CD1c-positive myeloid dendritic cell (primary cell): ENCODE results near the gene FATE1.

ENCODE experiments used
- DNase-seq: peaks from one replicate; pipeline ENCODE4 v3.0.0-alpha.2; 2016; ENCODE audit errors: extremely low spot score

FATE1 gene

DNA sequence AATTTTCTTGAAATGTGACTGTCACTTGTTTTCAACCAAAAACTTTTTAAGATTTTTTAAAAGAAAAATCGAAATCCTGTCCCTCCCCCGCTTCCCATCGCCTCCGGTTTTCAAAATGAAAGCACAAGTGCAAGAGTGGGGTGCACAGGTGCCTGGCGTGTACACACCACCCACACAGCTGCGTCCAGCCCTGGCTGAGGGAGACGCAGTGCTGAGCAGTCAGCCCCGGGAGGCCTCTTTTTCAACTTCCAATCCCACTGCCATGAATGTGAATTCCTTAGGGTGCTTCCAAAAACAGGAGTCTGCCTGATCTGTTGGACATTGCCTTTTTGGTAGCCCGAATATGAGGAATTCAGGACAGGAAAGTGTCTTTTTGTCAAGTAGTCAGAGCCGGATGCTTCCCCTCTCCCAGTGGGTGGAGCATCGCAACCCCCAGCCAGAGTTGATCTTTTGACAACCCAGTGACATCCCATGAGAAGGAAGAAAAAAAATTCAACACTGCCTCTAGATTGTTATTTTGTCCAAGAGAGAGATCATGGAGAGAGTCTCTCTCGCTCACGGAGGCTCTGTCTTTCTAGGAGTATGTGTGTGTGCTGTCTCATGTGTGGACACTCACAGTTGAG lies 11.7 kb upstream of the FATE1 start:
- no peak for DNase-seq

DNA sequence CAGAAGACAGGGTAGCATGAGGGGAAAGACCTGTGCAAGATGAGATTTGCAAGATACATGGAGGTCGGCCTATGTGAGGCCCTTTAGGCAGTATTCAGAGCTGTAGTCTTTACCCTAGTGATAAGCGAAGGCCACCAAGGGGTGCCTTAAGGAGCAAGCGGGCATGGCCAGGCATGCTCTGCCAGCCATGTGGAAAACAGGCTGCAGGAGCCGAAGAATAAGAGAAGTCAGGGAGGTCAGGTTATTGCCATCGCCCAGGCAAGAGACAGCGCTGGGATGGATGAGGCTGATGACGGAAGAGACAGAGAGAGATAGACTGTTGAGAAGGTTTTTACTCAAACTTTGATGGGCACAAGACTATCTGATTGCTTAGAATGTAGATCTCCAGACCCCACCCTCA lies 7.0 kb upstream of the FATE1 start:
- DNase-seq: no peak

DNA sequence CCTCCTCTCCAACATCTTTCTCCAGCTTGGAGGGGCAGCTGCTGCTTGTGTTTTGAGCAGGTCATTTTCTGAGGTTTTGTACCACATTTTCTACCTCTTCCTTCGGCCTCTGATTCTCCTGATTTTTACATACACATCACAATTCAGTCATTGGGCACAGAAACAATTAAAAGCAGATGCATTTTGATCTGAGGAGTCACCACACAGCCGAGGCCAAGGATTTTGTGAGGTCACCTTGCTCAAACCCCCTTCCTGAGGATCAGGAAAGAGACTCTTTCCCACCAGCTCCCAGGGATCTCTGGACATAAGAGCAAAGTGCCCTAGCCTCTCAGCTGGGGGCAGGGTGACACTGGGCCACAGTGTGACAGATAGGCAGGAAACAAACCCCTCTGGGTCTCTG lies 5.4 kb upstream of the FATE1 start:
- no peak for DNase-seq

DNA sequence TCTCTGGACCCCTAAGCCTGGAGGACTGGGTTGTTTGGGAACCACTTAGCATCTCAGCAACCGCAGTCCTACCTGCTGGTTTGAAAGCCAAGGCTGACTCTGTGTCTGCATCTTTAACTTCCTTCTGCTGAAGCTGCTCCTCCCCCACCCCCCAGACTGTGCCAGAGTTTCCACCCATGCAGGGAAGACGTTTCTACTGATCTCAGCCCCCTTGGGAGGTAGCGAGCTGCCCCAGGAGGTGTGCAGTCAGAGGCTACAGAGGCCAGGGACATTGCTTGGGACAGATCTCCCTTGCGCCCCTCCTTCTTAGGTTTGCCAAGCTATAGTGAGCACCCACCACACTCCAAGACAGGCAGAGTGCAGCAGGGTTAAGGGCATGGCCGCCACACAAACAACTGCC lies 4.7 kb upstream of the FATE1 start:
- no peak for DNase-seq

DNA sequence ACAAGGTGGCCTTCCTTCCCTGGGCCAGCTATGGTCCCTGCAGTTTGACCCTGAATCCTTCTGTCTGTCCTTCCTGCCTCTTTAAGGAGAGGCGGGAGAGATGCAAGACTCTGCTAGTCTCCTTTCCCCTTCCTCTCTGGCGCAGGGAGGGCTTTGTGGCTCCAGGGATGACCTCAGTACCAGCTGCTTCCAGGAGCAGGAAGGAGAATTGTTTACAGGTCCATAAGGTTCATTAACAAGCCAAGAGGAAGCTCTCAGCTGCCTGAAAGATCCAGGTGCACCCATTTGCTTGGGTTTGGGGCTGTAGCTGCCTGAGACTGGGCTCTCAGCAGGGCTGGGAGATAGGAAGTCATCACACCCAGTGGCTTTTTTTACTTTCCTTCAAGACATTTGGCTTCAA lies 4.0 kb upstream of the FATE1 start:
- no peak for DNase-seq

DNA sequence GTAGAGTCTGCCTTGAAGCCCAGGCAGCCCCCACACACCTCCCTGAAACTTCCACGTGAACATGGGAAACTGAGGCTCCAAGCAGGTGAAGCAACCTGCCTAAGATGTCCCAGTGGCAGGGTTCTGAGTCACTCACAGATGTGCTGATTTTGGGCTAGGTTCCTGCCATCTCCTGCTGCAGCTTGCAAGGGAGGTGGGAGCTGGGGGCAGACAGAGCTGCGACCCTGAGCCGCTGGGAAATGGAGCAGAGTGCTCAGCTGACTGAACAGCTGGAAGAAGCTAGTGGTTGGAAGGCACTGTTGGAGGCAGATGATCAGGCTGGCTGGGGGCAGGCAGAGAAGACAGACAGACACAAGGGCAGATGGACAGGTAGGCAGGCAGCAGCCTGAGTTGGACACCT lies 3.6 kb upstream of the FATE1 start:
- no peak for DNase-seq

DNA sequence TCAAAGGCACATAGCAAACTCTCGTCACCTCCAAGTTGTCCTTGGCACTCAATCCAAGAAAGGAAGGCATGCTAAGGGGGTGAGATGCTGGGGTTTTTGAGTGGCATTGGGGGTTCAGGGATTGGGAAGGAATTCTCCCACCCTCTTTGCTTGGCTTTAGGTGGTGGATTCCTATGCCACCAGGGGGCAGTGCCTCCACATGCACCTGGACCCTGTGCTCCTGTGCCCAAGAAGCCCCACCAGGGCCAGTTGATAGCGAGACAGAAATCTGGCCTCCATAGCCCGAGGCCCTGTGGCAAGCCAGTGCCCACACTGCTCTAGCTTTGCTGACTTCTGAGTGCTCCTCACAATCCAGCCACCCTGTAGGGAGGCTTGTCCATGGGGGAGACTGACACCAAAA lies 2.0 kb upstream of the FATE1 start:
- DNase-seq: peak; percentile 1

DNA sequence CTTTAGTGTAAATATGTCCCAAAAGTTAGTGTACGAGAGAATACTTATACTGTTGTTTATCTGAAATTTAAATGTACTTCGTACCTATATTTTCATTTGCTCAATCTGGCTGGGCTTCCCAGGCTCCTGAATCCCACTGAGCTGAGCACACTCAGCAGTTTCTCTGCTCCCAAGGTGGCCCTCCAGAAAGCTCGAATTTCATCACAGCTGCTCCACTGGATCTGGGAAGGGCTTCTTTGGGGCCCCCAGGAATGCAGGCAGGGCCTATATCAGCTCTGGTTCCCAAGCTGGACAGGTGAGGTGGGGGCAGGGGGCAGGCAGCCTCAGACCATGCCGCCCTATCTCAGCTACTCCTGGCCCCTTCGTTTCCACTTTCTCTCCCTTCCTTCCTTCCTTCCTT lies 1.5 kb upstream of the FATE1 start:
- DNase-seq: no peak

DNA sequence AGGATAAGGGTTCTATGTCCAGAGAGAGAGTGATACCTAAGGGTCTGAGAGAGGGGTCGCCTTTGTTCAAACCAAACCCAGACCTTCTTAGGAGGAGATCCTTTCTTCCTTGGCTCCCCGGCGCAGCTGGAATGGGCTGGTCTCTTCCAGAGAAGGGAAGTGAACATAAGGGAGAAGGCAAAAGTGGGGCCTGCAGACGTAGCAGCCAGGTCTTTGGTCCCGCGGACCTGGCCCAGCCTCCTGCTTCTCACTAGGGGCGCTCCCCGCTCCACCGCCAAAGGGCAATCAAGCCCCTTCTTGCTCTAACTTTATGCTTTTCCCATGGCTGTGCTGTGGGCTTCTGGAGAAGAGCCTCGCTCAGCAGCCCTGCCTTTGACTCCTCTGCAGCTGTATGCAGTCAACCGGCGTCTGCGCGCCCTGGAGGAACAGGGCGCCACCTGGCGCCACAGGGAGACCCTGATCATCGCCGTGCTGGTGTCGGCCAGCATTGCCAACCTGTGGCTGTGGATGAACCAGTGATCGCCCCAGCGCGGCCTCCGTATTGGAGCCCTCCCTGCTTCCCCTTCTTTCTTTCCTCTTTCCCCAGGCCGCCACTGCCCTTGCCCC lies 6.5 kb downstream of the FATE1 start:
- DNase-seq: no peak

DNA sequence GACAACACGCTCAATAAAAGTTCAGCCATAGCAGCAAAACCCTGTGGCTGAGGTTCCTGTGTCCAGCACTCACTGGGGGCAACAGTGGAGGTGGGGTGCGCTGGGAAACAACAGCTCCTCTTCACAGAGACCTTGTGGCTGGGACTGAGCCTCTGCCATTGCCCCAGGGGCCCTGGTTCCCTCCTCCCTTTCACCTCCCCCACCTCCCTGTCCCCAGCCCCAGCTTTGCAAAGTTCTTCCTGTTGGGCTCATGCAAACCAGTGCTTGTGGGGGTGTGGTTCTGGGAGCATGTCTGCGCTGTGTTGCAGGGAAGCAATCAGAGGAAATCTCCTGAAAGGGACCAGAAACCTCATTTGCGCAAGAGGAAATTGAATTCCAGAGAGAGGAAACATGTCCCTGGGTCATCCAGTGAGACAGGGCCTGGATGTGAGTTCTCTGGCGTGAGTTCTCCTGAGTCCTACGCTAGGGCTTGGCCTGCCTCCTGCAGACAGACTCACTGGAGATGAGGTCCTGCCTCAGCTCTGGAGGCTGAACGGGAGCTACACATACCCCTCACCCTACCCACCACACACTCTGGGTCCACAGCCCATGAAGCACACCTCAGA lies 7.4 kb downstream of the FATE1 start:
- DNase-seq: no peak

DNA sequence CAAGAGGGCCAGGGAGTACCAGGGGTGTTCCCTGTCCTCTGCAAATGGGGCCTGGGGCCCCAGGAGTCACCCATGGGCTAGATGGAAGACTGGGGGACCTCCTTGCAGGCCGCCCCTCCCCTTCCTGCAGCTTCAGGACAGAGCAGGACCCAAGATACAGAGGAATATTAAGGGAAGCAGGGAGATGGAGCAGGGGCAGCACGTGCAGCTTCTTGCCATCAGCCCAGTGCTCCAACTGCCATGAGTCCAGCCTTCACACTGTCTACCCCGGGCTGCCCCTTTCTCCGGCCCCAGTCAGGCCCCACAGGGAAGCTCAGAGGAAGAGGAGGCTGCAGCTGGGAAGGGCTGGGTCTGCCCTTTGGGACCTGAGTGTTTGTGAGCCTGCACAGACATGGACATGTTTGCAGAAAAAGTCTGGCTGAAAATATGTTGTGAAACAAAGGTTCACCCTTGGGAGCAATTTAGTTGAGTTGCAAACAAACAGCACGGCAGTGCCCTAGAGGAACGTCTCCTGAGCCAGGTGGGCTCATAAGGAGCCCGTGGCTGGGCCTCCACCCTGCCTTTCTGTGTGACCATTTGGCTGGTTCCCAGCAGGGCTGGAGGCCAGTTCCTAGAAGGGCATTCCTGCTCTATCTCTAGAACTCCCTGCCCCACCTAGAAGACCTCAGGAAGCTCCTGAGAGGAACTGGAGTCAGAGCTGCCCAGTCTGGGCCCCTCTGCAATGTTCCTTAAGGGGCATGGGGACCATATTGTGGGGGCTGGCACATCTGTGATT lies 8.9 kb downstream of the FATE1 start:
- DNase-seq: no peak

DNA sequence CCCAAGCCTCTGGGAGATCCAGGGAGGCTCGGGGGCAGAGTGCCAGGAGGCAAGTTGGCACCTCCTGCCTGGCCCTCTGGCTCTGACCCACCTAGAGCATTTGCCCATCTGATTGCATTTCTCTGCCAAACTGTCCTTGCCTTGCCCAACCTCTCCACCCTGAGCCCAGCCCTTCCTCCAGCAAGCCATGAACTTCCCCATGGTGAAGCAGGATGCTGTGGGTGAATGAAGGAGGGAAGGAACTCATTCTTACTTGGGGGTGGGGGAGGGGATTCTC lies 9.4 kb downstream of the FATE1 start:
- no peak for DNase-seq

DNA sequence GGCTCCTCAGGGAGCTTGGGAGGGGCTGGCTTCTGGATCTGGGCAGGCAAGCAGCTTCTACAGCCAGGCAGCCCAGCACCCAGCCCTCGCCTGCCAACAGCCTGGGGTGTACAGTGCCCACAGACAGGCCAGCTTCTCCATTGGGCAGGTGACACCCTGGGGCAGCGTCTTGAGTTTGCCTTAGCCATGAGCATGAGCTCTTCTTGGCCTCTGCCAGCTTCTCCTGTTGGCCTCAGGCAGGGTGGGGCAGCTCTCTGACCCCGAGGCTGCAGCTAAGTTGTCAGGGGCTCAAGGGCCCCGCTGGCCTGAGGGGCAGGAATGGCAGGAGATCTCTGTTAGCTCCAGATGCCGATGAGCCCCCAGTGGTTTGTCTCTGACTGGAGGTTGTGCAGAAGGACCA lies 10.9 kb downstream of the FATE1 start:
- DNase-seq: no peak

DNA sequence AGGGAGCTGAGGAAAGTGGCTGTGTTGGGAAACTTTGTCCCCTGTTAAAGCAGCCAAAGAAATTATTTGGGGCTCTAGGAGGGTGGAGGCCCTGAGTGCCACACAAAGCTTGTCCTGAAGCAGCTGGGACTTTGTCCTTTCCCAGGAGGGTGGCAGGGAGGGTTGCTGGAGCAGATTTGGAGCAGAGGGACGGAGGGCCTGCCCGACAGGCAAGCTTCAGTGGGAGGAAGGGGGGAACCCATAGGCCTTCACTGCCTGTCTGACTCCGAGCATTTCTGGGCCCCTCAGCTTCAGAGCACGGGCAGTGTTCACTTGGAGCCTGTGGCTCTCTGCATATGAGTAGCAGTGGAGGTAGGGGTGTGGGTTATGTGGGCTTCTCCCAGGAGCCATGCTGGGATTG lies 11.5 kb downstream of the FATE1 start:
- no peak for DNase-seq

DNA sequence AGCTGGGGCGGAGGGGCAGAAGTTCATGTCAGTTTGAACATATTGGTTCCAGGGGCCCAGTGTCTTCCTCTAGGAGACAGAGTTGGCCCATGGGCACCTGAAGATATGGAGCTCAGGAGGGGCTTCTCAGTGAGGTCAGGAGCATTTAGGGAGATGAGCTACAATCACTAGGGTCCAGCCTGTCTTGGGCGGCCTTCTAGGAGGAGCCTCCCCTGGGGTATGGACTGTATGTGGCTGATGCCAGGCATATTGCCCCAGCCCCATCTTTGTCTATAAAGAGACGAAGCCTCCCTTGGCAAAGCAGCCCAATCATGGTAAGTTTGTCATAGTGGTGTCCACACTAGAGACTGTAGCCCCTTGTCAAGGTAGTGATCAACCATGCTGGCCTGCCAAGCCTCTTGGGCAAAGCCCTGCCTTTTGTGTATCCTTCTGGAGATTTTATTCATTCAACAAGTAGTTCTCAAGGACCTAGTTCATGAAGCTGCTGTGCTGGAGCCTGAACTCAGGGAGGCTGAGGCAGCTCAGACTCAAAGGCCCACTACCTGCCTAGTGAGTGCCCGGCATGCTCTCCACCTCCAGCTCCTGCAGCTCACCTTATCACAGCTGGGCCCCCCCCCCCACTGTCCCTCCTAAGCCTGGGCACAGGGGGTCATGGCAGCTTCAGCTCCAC lies 13.4 kb downstream of the FATE1 start:
- DNase-seq: no peak

DNA sequence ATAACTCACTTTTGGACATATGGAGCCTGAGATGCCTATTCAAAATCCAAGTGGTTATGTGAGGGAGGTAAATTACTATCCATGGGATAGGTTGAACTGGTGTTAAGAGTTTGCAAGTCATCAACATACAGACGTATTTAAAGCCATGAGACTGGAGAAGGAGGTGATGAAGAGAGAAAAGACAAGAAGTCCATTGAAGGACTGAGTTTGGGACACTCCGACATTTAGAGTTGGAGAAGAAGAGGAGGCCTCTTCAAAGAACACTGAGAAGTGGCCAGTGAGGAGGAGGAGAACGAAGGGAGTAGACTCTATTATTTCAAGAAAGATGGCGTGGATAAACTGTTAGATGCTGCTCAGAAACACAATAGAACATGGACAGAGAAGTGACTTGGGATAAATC lies 18.6 kb downstream of the FATE1 start, which contains the start of gene CNGA2:
Gene CNGA2, plus strand, starts transcription at position 301 of the 400 bp plus-strand sequence. CDS start 3,738 bp downstream, outside the sequence.
- no peak for DNase-seq

DNA sequence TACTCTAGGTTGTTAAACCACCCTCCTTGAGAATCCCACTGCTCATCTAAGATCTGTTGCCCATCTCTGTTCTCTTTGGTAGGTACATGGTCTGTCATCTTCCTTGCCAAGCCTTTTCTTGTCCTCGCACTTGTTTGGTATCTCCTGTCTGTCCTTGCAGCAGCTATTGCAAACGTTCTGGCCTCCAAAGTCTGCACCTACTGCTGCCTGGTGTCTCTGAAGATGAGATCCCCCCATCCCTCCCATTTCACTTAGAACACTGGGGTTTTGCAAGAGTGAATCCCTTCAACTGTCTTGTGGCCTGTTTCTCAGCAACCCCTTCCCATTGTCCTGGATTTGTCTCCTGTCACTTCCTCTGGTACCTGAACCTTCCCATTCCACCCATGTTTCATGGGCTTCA lies 19.4 kb downstream of the FATE1 start:
- no peak for DNase-seq

DNA sequence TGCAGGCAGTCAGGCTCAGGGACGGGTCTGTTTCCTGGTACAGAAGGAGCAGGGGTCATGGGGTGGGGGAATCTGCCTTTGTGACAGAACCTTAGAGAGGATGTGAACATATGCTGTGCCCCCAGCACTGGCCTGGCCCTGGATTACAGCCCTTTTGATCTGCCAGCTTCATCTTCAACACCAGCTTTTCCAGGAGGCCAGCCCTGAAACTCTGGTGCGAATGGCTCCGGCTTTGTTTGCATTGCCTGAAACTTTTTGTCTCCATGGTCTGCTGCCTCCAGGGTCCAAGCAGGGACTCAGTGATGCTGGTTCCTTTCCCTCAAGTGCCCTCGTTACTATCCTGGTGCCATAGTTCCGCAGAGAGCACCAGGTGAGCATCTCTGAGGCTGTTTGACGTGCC lies 20.9 kb downstream of the FATE1 start:
- DNase-seq: no peak

DNA sequence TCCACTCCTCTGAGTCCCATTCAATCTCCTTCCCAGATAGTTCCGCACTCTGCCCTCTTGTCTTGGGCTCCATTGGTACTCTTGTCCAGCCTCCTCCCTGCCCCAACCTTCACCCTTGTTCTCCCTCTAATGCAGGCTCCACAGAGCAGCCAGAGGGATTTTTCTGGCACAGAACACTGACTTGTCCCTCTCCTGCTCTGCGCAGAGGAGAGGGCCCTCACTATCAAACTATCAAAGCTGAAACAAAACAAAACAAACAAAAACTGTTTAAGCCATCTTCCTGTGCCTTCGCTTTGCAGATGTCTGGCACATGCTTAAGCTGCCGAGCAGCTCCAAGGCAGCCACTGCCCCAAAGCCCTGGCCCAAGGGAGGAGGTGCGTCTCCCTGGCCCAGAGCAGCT lies 21.7 kb downstream of the FATE1 start:
- DNase-seq: no peak

DNA sequence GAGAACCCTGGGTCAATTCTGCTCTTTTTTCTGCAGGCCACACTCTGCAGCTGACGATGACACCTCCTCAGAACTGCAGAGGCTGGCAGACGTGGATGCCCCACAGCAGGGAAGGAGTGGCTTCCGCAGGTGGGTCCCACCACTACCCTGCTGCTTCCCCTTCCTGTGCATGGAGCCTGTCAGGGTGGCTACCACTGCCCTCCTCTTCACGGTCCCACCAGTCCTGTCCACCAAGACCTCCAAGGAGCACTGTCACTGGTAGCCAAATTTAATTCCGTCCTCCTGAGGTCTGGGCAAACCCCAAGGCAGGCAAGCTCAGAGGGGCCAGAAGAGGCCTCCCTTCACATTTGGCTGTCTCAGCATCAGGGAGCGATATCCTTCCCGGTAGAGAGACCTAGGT lies 22.9 kb downstream of the FATE1 start:
- no peak for DNase-seq

DNA sequence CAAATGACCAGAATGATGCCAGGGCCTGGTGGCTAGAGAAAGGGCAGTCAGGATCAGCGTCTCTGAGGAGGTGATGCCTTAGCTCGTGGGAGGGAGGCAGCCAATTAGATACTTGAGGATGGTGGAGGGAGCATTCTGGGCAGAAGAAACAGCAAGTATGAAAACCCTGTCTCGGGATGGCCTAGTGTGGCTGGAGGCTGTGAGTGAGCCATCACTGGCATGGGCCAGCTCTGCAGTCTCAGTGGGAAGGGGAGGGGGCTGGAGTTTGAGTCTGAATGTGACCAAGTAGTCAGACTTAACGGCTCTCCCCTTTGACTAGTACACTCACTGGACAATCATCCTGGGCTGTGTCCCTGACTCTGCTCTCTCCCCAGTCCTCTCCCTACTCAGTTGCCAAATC lies 25.8 kb downstream of the FATE1 start:
- DNase-seq: no peak

DNA sequence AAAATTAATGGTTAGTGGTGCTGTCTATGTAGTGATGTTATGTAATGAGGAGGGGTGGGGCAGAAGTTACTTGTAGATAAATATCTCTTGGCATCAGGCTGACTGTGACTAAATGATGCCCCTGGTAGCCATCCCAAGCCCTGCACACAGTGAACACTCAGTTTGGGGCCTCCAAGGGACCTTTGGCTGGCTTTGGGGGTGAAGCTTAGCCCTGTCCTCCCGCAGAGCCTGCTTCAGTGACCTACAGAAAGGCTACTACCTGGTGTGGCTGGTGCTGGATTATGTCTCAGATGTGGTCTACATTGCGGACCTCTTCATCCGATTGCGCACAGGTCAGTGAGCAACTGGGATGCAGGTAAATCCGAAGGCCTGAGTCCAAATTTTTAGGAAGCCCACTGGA lies 26.5 kb downstream of the FATE1 start:
- no peak for DNase-seq
